Measurements from ENCODE around the gene IL17RA. TPM values are rescaled to one million over a fixed set of nuclear protein-coding genes. Genes with fewer than 3 reads are reported as not detected.

Gene IL17RA
- total RNA-seq, 4 donors from 2014 or later = 2.6 to 19.3 (median 6.2) TPM

GRCh38 chr22:17149076-17149815 lies 64.4 kb downstream of the IL17RA start:
- H3K4me1 ChIP-seq = no peaks in the 10 kb centered on the region
- H3K27ac ChIP-seq = no peak overlapping the region
- DNase-seq = no peak
- no peaks in the 10 kb centered on the region for H3K27me3 ChIP-seq
- no peaks in the 10 kb centered on the region for H3K36me3 ChIP-seq
- no peak for TF ChIP-seq CTCF (IDR thresholded peaks at IDR 0.05)
- no peak for TF ChIP-seq POLR2A (IDR thresholded peaks at IDR 0.05)
- H3K9me3 ChIP-seq = no peaks in the 10 kb centered on the region
- intact Hi-C loops (cut with DNase I; ENCODE audit: low total_unique reads) = no loop called here
- H3K4me3 ChIP-seq = no peak overlapping the region

- H3K27me3 ChIP-seq = no peaks in the 10 kb centered on the region
- no peak for DNase-seq
- no peaks in the 10 kb centered on the region for H3K36me3 ChIP-seq
- H3K27ac ChIP-seq = no peak overlapping the region
- TF ChIP-seq POLR2A (IDR thresholded peaks at IDR 0.05) (no peak), CTCF (IDR thresholded peaks at IDR 0.05) (no peak)
- no peaks in the 10 kb centered on the region for H3K9me3 ChIP-seq
- intact Hi-C loops (cut with DNase I; ENCODE audit: low total_unique reads) = loop anchor here (10.0 kb wide), 1 partner anchor 68 kb away; the partner anchor contains the start of gene IL17RA
- H3K4me3 ChIP-seq = no peak overlapping the region
- H3K4me1 ChIP-seq = no peaks in the 10 kb centered on the region
Measured at GRCh38 chr22:17152340-17152739, 67.5 kb downstream of the IL17RA start.

GRCh38 chr22:17152971-17153370 lies 68.2 kb downstream of the IL17RA start:
- no peaks in the 10 kb centered on the region for H3K27me3 ChIP-seq
- no peak overlapping the region for H3K4me3 ChIP-seq
- no peaks in the 10 kb centered on the region for H3K4me1 ChIP-seq
- no peak overlapping the region for H3K27ac ChIP-seq
- no peak for TF ChIP-seq POLR2A (IDR thresholded peaks at IDR 0.05)
- no peak for TF ChIP-seq CTCF (IDR thresholded peaks at IDR 0.05)
- no peaks in the 10 kb centered on the region for H3K36me3 ChIP-seq
- intact Hi-C loops (cut with DNase I; ENCODE audit: low total_unique reads) = loop anchor here (10.0 kb wide), 1 partner anchor 68 kb away; the partner anchor contains the start of gene IL17RA
- no peaks in the 10 kb centered on the region for H3K9me3 ChIP-seq
- no peak for DNase-seq

- Histone ChIP-seq H3K27ac (no peak overlapping the region), H3K27me3 (no peaks in the 10 kb centered on the region), H3K9me3 (no peaks in the 10 kb centered on the region), H3K4me3 (no peak overlapping the region), H3K4me1 (no peaks in the 10 kb centered on the region), H3K36me3 (no peaks in the 10 kb centered on the region)
- no peak for TF ChIP-seq POLR2A (IDR thresholded peaks at IDR 0.05)
- no peak for TF ChIP-seq CTCF (IDR thresholded peaks at IDR 0.05)
- intact Hi-C loops (cut with DNase I; ENCODE audit: low total_unique reads) = loop anchor here (10.0 kb wide), 1 partner anchor 71 kb away; the partner anchor contains the start of gene IL17RA
- DNase-seq = no peak
Measured at GRCh38 chr22:17155941-17156340, 71.1 kb downstream of the IL17RA start.

- TF ChIP-seq POLR2A (IDR thresholded peaks at IDR 0.05) (no peak), CTCF (IDR thresholded peaks at IDR 0.05) (no peak)
- no peaks in the 10 kb centered on the region for H3K4me1 ChIP-seq
- intact Hi-C loops (cut with DNase I; ENCODE audit: low total_unique reads) = loop anchor here (10.0 kb wide), 1 partner anchor 73 kb away; the partner anchor contains the start of gene IL17RA
- H3K36me3 ChIP-seq = no peaks in the 10 kb centered on the region
- no peaks in the 10 kb centered on the region for H3K27me3 ChIP-seq
- no peak for DNase-seq
- H3K9me3 ChIP-seq = no peaks in the 10 kb centered on the region
- peak overlapping the region in 1 of 2 donors; percentile 83 for H3K4me3 ChIP-seq
- peak overlapping the region in 1 of 2 donors; percentile 89 for H3K27ac ChIP-seq
Measured at GRCh38 chr22:17157714-17158113, 72.9 kb downstream of the IL17RA start.
